ENCODE results near the gene KIF26B. TPM values are rescaled to one million over a fixed set of nuclear protein-coding genes. Genes with fewer than 3 reads are reported as not detected.

KIF26B gene
- total RNA-seq, 1 experiment from 2014 or later, result 1.2 TPM

DNA sequence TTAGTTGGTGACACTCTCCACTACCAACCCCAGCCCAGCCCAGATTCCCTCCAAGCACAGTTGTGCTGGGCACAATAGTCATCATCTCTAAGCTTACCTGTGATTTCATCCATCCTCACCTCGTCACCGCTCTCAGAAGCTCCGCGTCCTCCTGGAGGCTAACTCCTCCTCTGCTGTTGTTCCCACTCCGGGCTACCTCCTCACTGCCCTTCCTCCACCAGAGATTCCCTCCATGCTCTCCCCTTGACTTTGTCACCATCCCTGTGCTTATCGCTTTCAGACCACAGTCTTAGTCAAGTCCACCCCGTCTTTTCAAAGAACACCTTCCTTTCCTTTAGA lies 47.0 kb upstream of the KIF26B start:
- H3K36me3 Mint-ChIP-seq, result peaks cover 7% of the 10 kb centered on the region
- CTCF ChIA-PET, result interaction anchor here (0.8 to 1.4 kb wide), 3 partner anchors 9 to 273 kb away, joined by 3 read pairs; no protein-coding TSS in a partner anchor

GRCh38 chr1:245108246-245108645 lies 46.5 kb upstream of the KIF26B start:
- Mint-ChIP-seq H3K27ac (no peak overlapping the region), H3K4me3 (no peak overlapping the region), H3K4me1 (peaks cover 9% of the 10 kb centered on the region), H3K36me3 (peaks cover 7% of the 10 kb centered on the region), H3K9me3 (peaks cover 11% of the 10 kb centered on the region), H3K27me3 (ENCODE audit: low read depth) (no peaks in the 10 kb centered on the region; the same call in 1 of the 2 replicates)
- ChIA-PET POLR2A (no interaction called here), CTCF (interaction anchor here (0.8 to 1.4 kb wide), 4 partner anchors 8 to 273 kb away, joined by 3 read pairs; no protein-coding TSS in a partner anchor)
- DNase-seq (ENCODE audit: low spot score) (no peak), ATAC-seq (no peak)
- TF ChIP-seq OVOL2 (CRISPR knock-in tag; IDR thresholded peaks at IDR 0.05; ENCODE audit: borderline replicate concordance), result no peak
- no peak for TF ChIP-seq ZNF416 (CRISPR knock-in tag; IDR thresholded peaks at IDR 0.05)
- no peak for TF ChIP-seq FOXJ3 (CRISPR knock-in tag; IDR thresholded peaks at IDR 0.05; ENCODE audit: borderline replicate concordance)
- TF ChIP-seq PRRX2 (CRISPR knock-in tag; IDR thresholded peaks at IDR 0.05), result no peak
- no peak for TF ChIP-seq E2F4 (CRISPR knock-in tag; IDR thresholded peaks at IDR 0.05; ENCODE audit: borderline replicate concordance, low read depth)
- TF ChIP-seq, protein P1, sequence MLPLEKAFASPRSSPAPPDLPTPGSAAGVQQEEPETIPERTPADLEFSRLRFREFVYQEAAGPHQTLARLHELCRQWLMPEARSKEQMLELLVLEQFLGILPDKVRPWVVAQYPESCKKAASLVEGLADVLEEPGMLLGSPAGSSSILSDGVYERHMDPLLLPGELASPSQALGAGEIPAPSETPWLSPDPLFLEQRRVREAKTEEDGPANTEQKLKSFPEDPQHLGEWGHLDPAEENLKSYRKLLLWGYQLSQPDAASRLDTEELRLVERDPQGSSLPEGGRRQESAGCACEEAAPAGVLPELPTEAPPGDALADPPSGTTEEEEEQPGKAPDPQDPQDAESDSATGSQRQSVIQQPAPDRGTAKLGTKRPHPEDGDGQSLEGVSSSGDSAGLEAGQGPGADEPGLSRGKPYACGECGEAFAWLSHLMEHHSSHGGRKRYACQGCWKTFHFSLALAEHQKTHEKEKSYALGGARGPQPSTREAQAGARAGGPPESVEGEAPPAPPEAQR (CRISPR knock-in tag; IDR thresholded peaks at IDR 0.05), result no peak
- no peak for TF ChIP-seq GABPB1 (CRISPR knock-in tag; IDR thresholded peaks at IDR 0.05)
- TF ChIP-seq ATF1 (CRISPR knock-in tag; IDR thresholded peaks at IDR 0.05), result no peak
- TF ChIP-seq, protein P2, sequence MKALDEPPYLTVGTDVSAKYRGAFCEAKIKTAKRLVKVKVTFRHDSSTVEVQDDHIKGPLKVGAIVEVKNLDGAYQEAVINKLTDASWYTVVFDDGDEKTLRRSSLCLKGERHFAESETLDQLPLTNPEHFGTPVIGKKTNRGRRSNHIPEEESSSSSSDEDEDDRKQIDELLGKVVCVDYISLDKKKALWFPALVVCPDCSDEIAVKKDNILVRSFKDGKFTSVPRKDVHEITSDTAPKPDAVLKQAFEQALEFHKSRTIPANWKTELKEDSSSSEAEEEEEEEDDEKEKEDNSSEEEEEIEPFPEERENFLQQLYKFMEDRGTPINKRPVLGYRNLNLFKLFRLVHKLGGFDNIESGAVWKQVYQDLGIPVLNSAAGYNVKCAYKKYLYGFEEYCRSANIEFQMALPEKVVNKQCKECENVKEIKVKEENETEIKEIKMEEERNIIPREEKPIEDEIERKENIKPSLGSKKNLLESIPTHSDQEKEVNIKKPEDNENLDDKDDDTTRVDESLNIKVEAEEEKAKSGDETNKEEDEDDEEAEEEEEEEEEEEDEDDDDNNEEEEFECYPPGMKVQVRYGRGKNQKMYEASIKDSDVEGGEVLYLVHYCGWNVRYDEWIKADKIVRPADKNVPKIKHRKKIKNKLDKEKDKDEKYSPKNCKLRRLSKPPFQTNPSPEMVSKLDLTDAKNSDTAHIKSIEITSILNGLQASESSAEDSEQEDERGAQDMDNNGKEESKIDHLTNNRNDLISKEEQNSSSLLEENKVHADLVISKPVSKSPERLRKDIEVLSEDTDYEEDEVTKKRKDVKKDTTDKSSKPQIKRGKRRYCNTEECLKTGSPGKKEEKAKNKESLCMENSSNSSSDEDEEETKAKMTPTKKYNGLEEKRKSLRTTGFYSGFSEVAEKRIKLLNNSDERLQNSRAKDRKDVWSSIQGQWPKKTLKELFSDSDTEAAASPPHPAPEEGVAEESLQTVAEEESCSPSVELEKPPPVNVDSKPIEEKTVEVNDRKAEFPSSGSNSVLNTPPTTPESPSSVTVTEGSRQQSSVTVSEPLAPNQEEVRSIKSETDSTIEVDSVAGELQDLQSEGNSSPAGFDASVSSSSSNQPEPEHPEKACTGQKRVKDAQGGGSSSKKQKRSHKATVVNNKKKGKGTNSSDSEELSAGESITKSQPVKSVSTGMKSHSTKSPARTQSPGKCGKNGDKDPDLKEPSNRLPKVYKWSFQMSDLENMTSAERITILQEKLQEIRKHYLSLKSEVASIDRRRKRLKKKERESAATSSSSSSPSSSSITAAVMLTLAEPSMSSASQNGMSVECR (CRISPR knock-in tag; IDR thresholded peaks at IDR 0.05; ENCODE audit: borderline replicate concordance), result no peak
- no peak for TF ChIP-seq TEAD1 (CRISPR knock-in tag; IDR thresholded peaks at IDR 0.05)
- TF ChIP-seq, protein P3, sequence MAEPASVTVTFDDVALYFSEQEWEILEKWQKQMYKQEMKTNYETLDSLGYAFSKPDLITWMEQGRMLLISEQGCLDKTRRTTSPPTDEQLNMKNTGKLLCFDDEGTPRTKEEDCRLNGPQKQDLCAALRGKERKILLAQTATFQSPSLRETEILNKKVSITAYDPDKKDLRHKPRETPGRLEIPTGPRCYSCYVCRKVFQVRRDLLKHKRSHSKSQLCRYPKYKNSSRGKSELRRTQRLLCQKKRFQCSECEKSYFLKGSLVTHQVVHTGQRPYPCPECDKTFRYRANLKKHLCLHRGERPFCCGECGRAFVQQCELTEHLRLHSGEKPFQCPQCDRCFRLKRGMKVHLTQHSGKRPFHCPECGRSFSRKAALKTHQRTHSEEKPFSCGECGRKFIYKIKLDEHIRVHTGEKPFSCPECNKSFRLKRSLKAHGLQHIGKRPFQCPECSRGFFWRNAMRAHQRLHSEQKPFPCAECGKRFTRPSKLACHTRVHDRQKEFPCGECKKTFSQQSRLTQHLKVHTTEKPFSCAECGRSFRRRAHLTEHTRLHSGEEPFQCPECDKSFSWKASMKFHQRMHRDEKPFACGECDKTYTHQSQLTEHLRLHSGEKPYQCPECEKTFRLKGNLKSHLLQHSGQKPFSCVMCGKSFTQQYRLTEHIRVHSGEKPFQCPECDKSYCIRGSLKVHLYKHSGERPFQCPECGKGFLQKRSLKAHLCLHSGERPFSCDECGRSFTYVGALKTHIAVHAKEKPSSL (CRISPR knock-in tag; conservative IDR thresholded peaks at IDR 0.05), result no peak

More for the DNA sequence above, 47.0 kb upstream of the KIF26B start:
- peak; percentile 17 for ATAC-seq
- POLR2A ChIA-PET, result no interaction called here
- DNase-seq (ENCODE audit: low spot score), result no peak
- H3K4me1 Mint-ChIP-seq, result peaks cover 9% of the 10 kb centered on the region
- peak overlapping the region; percentile 40 for H3K27ac Mint-ChIP-seq
- H3K4me3 Mint-ChIP-seq, result no peak overlapping the region
- TF ChIP-seq NFE2L1 (CRISPR knock-in tag; IDR thresholded peaks at IDR 0.05), result no peak
- peaks cover 11% of the 10 kb centered on the region for H3K9me3 Mint-ChIP-seq
- H3K27me3 Mint-ChIP-seq (ENCODE audit: low read depth), result no peaks in the 10 kb centered on the region; the same call in 1 of the 2 replicates

- H3K36me3 Mint-ChIP-seq, result peaks cover 7% of the 10 kb centered on the region
- no peak for DNase-seq (ENCODE audit: low spot score)
- no peak overlapping the region for H3K4me3 Mint-ChIP-seq
- ChIA-PET POLR2A (no interaction called here), CTCF (interaction anchor here (0.5 to 1.1 kb wide), 2 partner anchors 13 to 54 kb away, joined by 3 to 5 read pairs; no protein-coding TSS in a partner anchor)
- no peak for ATAC-seq
- H3K9me3 Mint-ChIP-seq, result peaks cover 11% of the 10 kb centered on the region
- H3K4me1 Mint-ChIP-seq, result peaks cover 9% of the 10 kb centered on the region
- TF ChIP-seq, protein P3 (CRISPR knock-in tag; conservative IDR thresholded peaks at IDR 0.05), result no peak
- TF ChIP-seq, protein P4, sequence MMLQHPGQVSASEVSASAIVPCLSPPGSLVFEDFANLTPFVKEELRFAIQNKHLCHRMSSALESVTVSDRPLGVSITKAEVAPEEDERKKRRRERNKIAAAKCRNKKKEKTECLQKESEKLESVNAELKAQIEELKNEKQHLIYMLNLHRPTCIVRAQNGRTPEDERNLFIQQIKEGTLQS (CRISPR knock-in tag; conservative IDR thresholded peaks at IDR 0.05), result no peak
- no peak overlapping the region for H3K27ac Mint-ChIP-seq
- H3K27me3 Mint-ChIP-seq (ENCODE audit: low read depth), result no peaks in the 10 kb centered on the region; the same call in 1 of the 2 replicates
Observed at GRCh38 chr1:245108909-245109308, 45.9 kb upstream of the KIF26B start.
